A204.1 (cell line): ENCODE measurements around the gene FANCE.
"Not testable (repeated sequence)": the region's sequence is repeated elsewhere in the genome, so short reads cannot be mapped to it uniquely, and the experiment has no call there.

Source experiments
- FAIRE-seq: peaks from 2 replicates; lab custom pipeline; 2012; peaks lifted over from hg19 to GRCh38; lab: Jason Lieb, UNC

The FANCE gene

DNA sequence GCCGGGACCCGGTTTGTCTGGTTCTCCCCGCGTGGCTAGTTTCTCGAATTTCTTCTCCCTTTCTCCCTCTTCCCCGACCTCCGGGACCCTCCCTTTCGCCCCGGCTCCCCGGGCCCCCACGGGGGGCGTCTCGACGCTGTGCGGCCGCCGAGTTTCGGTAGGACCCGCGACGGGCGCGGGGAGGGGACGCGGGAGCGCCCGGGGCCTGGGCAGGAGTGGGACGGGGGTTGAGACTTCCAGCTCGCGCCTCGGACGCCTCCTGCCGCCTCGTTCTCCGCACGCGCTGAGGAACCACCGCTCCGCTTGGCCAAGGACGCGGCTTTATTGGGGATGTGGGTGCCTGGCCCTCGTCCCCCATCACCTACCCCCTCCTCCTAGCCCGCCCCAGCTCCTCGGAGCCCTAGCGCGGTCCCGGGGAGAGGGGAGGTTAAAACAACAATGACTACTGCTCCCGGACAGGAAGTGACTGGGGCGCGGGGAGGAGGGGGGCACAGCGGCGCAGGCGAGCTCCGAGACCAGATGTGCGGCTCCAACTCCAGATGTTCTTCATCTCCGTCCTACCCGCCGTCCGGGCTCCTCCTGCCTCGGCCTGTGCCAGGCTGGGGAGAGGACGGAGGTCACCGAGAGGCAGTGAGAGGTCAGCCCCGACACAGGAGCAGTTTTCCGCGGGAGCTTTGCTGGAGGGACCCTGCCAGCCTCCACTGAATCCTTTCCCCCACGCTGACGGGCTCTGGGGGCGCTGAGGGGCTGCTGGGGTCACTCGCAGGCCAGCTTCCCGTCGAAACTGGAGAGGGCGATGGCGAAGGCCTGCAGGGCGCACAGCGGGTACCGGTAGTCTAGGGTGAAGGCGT is 45.7 kb downstream of the FANCE start:
- no peak for FAIRE-seq

DNA sequence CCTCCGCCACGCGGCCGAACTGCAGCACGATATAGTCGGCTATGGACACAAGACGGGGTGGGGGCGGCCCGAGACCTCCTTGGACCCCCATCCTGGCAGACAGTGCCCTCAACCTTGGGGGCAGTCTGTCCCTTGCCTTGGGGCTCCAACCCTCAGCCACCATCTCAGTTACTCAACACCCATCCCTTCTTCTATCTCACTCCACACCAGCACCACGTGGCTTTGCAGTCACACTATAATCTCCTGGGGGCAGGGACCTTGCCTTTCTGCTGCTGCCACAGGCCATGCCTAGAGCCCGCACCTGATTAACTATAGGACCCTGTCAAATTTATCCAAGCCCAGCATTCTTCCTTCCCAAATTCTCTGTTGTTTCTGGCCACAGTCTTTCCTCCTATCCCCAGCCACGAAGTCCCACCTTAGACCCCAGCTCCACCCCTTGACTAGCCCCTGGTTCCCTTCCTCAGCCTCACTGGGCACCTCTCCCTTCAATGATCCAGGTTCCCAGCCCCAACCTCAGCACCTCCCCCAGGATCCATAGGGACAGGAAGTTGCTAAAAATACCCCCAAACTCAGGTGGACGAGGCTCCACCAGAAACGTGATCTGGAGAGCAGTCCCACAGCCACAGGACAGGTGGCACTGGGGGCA is 46.4 kb downstream of the FANCE start:
- FAIRE-seq: no peak

GRCh38 chr6:35499372-35499771 is 47.2 kb downstream of the FANCE start:
- FAIRE-seq: no peak

DNA sequence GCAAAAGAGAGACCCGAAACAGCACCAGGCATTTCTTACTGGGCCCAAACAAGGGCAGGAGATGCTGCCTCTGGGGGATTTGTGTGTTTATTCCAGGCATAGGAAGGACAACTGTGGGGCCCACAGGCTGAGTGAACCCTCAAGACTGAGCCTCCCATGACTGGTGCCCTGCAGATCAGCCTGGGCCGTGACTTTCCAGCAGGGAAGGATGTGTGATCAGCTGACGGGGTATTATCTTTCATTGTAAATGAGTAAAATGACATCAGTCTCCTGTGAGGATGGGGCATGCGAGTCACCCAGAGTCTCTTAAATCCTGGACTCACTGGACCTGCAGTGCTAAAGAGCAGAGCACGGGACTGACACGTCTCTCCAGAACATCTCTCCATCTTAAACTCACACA is 48.6 kb downstream of the FANCE start:
- no peak for FAIRE-seq

GRCh38 chr6:35501784-35502183 is 49.6 kb downstream of the FANCE start:
- no peak for FAIRE-seq

GRCh38 chr6:35503534-35503933 is 51.4 kb downstream of the FANCE start:
- no peak for FAIRE-seq

DNA sequence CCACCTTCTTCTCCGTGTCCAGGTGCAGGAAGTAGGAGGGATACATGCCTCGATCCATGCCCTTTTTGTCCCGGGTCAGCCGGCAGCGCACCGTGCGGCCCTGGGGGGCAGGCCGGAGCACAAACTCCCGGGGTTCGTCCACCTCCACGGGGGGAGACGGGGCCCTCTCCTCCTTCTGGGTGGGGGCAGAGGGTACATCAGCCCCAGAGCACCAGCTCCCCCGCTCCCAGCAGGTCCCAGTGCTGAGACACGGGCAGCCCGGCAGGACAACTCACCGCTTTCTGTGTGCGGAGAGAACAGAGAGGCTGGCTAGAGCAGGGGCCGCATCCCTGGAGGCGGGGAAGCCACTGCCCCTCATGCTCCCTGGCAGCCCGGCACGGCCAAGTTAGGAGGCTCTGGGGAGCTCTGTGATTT is 53.9 kb downstream of the FANCE start:
- no peak for FAIRE-seq

DNA sequence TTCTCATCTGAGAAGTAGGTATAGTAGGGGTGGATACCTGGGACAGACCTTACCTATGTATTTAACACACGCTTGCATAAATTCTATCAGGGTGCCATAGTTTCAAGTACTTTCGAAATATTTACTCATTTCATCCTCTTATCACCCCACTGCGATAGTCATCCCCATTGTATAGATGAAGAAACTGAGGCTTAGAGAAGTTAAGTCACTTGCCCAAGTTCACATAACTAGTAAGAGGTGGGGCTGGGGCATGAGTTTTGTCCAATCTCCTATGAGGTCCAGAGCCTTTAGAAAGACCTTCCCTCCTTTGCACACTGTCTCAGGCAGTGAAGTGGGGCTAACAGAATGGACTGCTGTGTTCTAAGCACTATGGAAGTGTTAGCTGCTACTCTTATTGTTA is 54.4 kb downstream of the FANCE start:
- FAIRE-seq: no peak

DNA sequence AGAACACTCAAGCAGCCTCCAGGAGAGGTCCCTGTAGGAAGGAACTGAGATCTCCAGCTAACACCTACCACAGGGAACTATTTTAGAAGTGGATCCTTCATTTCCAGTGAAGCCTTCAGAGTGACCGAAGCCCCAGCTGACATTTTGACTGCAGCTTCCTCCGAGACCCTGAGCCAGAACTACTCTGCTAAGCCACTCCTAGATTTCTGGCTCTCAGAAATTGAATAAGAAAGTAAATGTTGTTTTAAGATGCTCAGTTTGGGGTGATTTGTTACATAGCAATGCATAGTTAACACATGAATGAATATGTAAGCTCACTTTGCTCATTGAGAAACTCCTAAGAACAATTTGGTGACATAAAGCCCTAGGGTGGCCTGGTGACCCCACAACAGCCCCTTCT is 55.1 kb downstream of the FANCE start:
- FAIRE-seq: no peak

DNA sequence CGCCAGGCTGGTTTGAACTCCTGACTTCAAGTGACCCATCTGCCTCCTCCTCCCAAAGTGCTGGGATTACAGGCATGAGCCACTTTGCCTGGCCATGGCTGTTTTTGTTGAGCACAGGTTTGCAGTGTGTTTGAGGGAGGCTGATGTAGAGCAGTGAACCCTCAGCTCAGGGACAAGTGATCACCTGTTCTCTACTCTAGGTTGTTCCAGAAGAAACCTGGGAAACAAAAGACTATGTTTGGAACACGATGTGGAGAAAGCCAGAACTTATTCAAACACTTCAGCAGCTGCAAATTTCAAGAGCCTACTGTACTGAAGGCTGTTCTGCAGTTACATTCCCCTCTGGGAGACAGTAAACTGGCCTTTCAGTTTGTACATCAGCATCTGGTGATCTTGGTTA is 55.9 kb downstream of the FANCE start:
- no peak for FAIRE-seq

DNA sequence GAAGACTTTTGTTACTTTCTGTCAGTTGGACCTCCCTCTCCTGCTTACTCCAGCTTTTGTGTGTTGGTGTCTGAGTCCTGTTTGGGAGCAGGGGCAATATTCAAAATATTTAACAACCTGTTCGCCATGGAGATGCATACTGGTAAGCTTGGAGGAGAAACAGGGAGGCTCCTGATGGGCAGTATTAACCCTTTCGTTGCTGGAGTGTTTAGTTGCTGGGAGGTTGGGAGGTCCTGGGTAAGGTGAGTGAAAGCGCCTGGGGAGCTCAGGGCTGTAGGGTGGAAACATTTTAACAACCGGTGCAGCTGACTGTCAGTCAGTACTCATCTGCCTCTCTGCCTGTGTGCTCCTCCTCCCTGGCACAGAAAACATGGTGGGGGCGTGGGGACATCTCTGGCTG is 56.4 kb downstream of the FANCE start:
- no peak for FAIRE-seq

- no peak for FAIRE-seq
Measured at GRCh38 chr6:35510916-35511561, 58.9 kb downstream of the FANCE start.

DNA sequence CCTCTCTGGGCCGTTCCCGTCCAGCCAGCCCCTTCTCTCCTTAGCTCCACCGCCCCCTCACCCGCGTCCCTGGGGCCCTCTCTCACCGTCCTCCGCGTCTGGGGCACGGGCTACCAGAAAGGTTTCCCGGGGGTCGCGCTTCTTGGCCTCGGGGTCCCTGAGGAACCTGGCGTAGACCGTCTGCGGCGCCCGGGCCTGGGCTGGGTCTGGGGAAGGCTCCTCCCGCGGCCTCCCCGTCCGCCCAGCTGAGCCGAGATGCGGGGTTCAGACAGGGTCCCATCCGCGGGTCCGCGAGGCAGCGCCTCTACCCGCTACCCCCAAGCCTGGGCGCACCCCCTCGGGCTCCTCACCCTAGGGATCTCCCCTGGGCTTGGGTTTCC is 59.4 kb downstream of the FANCE start:
- no peak for FAIRE-seq

DNA sequence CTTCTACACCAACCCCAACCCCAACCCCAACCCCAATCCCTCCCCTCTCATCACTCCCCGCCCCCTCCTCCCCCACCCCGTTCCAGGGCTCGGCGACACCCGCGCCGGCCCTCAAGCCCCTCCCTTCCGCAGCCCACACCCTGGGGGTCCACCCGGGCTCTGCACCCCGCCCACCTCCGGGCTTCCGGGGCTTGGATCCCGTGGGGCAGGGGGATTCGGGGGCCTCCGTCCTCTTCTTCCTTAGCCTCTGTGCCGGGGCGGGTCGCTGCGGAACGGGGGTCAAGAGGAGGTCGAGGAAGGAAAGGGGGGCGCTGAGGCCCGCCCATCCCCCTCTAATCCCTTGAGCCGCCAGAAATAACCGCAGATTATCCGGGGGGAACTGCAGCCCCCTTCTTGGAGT is 59.9 kb downstream of the FANCE start:
- FAIRE-seq: no peak

DNA sequence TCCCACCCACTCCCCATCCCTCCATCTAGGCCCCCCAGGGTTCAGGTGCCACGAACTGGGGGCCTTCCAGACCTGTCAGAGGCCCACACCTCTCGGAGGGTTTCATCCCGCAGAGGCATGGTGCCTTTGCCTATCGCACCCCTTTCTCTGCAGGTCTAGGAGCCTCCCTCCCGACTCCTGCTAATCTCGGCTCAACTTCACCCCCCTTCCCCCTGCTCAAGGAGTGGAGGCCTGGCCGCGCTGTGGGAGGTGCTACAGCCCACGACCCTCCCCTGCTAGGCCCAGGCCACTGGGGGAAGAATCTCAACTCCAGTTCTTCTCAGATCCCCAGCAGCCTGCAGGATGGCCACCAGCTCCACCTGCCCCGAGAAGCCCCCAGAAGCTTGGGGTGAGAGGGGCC is 60.6 kb downstream of the FANCE start, which contains the start of gene TULP1:
TSS of gene TULP1 (minus strand) at position 157 of the 400 bp plus-strand sequence. CDS start at position 119, 38 bp downstream.
- no peak for FAIRE-seq

- no peak for FAIRE-seq
Measured at GRCh38 chr6:35514587-35514986, 62.4 kb downstream of the FANCE start.

DNA sequence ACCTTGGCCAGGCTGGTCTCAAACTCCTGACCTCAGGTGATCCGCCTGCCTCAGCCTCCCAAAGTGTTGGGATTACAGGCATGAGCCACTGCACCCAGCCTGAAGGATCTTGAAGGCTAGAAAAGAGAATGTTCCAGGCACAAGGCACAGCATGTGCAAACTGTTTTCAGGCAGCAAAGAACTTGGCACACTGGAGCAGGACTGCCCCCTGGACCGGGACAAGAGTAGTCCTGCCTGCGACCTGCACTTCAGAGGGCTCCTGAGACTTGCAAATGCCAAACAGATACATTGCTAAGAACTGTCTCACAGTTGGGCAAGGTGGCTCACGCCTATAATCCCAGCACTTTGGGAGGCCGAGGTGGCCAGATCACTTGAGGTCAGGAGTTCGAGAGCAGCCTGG is 63.8 kb downstream of the FANCE start:
- FAIRE-seq: not testable (repeated sequence)
